GM12878 (cell line): ENCODE measurements around the gene MEN1. TPM values are rescaled to one million over a fixed set of nuclear protein-coding genes. Genes with fewer than 3 reads are reported as not detected.

Experiments
- ASH2L ChIP-seq: fragments of 300-600, 200-600 bp; sonication (generic); IDR thresholded peaks from 2 replicates; pipeline ENCODE4 v1.6.1; 2017; ENCODE audit warnings: low read depth, mild to moderate bottlenecking, borderline replicate concordance
- ATF3 ChIP-seq: IDR thresholded peaks from 2 replicates; pipeline ENCODE4 v1.6.1; 2011; ENCODE audit warnings: low read depth, mild to moderate bottlenecking, low read length, moderate library complexity, borderline replicate concordance; ENCODE audit errors: extremely low read depth
- CBX5 ChIP-seq: sonication (generic); IDR thresholded peaks from 2 replicates; pipeline ENCODE4 v1.6.1; 2016; ENCODE audit warnings: low read depth, moderate library complexity, mild to moderate bottlenecking, inconsistent platforms
- CHD4 ChIP-seq: fragments of 200-600 bp; sonication (generic); IDR thresholded peaks from 2 replicates; pipeline ENCODE4 v1.6.1; 2016; ENCODE audit warnings: mild to moderate bottlenecking
- CUX1 ChIP-seq: IDR thresholded peaks from 2 replicates; pipeline ENCODE4 v1.6.1; 2012; ENCODE audit warnings: improper control_type of control experiment, low read depth, low read length; ENCODE audit not compliant: insufficient replicate concordance
- E4F1 ChIP-seq: fragments of 450-650 bp; IDR thresholded peaks from 2 replicates; pipeline ENCODE4 v1.6.1; 2018; ENCODE audit warnings: borderline replicate concordance, mild to moderate bottlenecking; ENCODE audit not compliant: partially characterized antibody
- HDAC6 ChIP-seq: fragments of 200-600 bp; sonication (generic); IDR thresholded peaks from one replicate; pipeline ENCODE4 v1.8.0; 2017; ENCODE audit warnings: antibody characterized with exemption; ENCODE audit not compliant: unreplicated experiment
- MLLT1 ChIP-seq: fragments of 450-650 bp; IDR thresholded peaks from 2 replicates; pipeline ENCODE4 v1.6.1; 2016; ENCODE audit warnings: mild to moderate bottlenecking
- MXI1 ChIP-seq: fragments of 150-350 bp; IDR thresholded peaks from 2 replicates; pipeline ENCODE4 v1.6.1; 2011; ENCODE audit warnings: low read depth, mild to moderate bottlenecking, inconsistent platforms, low read length, improper control_type of control experiment
- PBX3 ChIP-seq: IDR thresholded peaks from 2 replicates; pipeline ENCODE4 v1.6.1; 2011; ENCODE audit warnings: mild to moderate bottlenecking, low read depth, low read length, moderate library complexity; ENCODE audit not compliant: insufficient replicate concordance
- RB1 ChIP-seq: fragments of 450-650 bp; formaldehyde crosslinking; IDR thresholded peaks from 2 replicates; pipeline ENCODE4 v1.6.1; 2017; ENCODE audit warnings: mild to moderate bottlenecking, borderline replicate concordance
- SREBF2 ChIP-seq: IDR thresholded peaks from 2 replicates; pipeline ENCODE4 v1.6.1; 2012; ENCODE audit warnings: mild to moderate bottlenecking, low read length
- WRNIP1 ChIP-seq: IDR thresholded peaks from 2 replicates; pipeline ENCODE4 v1.6.1; 2011; ENCODE audit warnings: low read depth, low read length, improper control_type of control experiment, borderline replicate concordance
- polyA plus RNA-seq, 11 experiments: library from polyadenylated mRNA; depleted of rRNA in 4 of 11; unstranded in 6 of 11; stranded (reverse) in 5 of 11; fragments of >200 nt; fragmentation: Nextera tagmentation in 4 of 11; fragmentation: Illumina TruSeq in 1 of 11; extraction: Ambion mirVana in 4 of 11; extraction: Trizol in 1 of 11; gene quantifications; 1 replicate in 1 of 11; 2 replicates in 10 of 11; pipeline versions ENCODE4 v1.2.1 to v1.2.3, GENCODE V29; 2011 to 2016; ENCODE audit warnings: inconsistent platforms in 2 of 11, missing spikeins in 2 of 11, low read depth in 1 of 11
- total RNA-seq, 4 experiments: library from RNA; depleted of rRNA in 3 of 4; stranded (reverse); fragments of >200 nt in 3 of 4; fragmentation: Illumina TruSeq in 1 of 4; extraction: Trizol in 1 of 4; gene quantifications; 2 replicates each; pipeline versions ENCODE4 v1.2.1 to v1.2.3, GENCODE V29; 2013 to 2021

The MEN1 gene
- total and polyA plus RNA-seq, 10 of the 15 experiments (the other 5 are each of a cell fraction or from before 2014, with no cell fraction given) = 2.5 to 39.7 (median 20.7) TPM

- TF ChIP-seq ASH2L = no peak
- no peak for TF ChIP-seq CUX1
- TF ChIP-seq RB1 = no peak
- peak; percentile 71 for TF ChIP-seq PBX3
- TF ChIP-seq HDAC6 = no peak
- TF ChIP-seq E4F1 = no peak
- no peak for TF ChIP-seq CHD4
- no peak for TF ChIP-seq MXI1
- TF ChIP-seq SREBF2 = no peak
- no peak for TF ChIP-seq WRNIP1
- TF ChIP-seq ATF3 = no peak
- TF ChIP-seq CBX5 = no peak
- TF ChIP-seq MLLT1 = no peak
These were observed 48.3 kb upstream of the MEN1 start (continued) for GRCh38 chr11:64858467-64859263.
